Measurements from ENCODE around the gene TBC1D19.

GRCh38 chr4:26636458-26636857 is 52.6 kb downstream of the TBC1D19 start:
- TF ChIP-seq, protein P1, sequence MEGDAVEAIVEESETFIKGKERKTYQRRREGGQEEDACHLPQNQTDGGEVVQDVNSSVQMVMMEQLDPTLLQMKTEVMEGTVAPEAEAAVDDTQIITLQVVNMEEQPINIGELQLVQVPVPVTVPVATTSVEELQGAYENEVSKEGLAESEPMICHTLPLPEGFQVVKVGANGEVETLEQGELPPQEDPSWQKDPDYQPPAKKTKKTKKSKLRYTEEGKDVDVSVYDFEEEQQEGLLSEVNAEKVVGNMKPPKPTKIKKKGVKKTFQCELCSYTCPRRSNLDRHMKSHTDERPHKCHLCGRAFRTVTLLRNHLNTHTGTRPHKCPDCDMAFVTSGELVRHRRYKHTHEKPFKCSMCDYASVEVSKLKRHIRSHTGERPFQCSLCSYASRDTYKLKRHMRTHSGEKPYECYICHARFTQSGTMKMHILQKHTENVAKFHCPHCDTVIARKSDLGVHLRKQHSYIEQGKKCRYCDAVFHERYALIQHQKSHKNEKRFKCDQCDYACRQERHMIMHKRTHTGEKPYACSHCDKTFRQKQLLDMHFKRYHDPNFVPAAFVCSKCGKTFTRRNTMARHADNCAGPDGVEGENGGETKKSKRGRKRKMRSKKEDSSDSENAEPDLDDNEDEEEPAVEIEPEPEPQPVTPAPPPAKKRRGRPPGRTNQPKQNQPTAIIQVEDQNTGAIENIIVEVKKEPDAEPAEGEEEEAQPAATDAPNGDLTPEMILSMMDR (IDR thresholded peaks at IDR 0.05; ENCODE audit: low read depth, low read length): no peak
- no peak for TF ChIP-seq EZH2phosphoT487 (IDR thresholded peaks at IDR 0.05; ENCODE audit: low read depth)

Measured in OCI-LY3 (cell line).